Fibroblast of villous mesenchyme (primary cell): ENCODE results near the gene THAP8. TPM values are rescaled to one million over a fixed set of nuclear protein-coding genes. Genes with fewer than 3 reads are reported as not detected.

Experiments used
- DNase-seq: peaks from one replicate; pipeline ENCODE4 v3.0.0-alpha.2; 2010; ENCODE audit warnings: low read depth
- H3K4me3 ChIP-seq: 2 replicates; pipeline ENCODE4 v1.5.1; 2011; ENCODE audit warnings: low read depth, mild to moderate bottlenecking, low read length
- CTCF ChIP-seq: IDR thresholded peaks from 2 replicates; pipeline ENCODE4 v1.5.1; 2012; ENCODE audit warnings: low read depth, mild to moderate bottlenecking, low read length; ENCODE audit not compliant: insufficient read depth
- total RNA-seq: library from RNA; depleted of rRNA; stranded (reverse); fragments of >200 nt; gene quantifications from 2 replicates; pipeline ENCODE4 v1.2.3, GENCODE V29; 2012

THAP8 gene
- total RNA-seq, 1 donor, result 4.3 TPM

- DNase-seq, result no peak
Observed at GRCh38 chr19:35993923-35994598, 60.0 kb downstream of the THAP8 start.

GRCh38 chr19:35992907-35993765, 60.9 kb downstream of the THAP8 start:
- no peak for DNase-seq
- no peak for TF ChIP-seq CTCF

More at GRCh38 chr19:35993923-35994598, 60.0 kb downstream of the THAP8 start:
- peak; percentile 3 for TF ChIP-seq CTCF
- peak overlapping the region; percentile 61 for H3K4me3 ChIP-seq

GRCh38 chr19:35991731-35992450, 62.2 kb downstream of the THAP8 start:
- DNase-seq, result peak; percentile 29
- H3K4me3 ChIP-seq, result no peak overlapping the region
- no peak for TF ChIP-seq CTCF

More at GRCh38 chr19:35992907-35993765, 60.9 kb downstream of the THAP8 start:
- H3K4me3 ChIP-seq, result no peak overlapping the region

GRCh38 chr19:35990771-35991730, 63.0 kb downstream of the THAP8 start:
- no peak for TF ChIP-seq CTCF
- no peak for DNase-seq
- H3K4me3 ChIP-seq, result no peak overlapping the region

GRCh38 chr19:35990156-35990555, 63.9 kb downstream of the THAP8 start:
- no peak overlapping the region for H3K4me3 ChIP-seq
- no peak for DNase-seq
- TF ChIP-seq CTCF, result no peak

- DNase-seq, result no peak
- TF ChIP-seq CTCF, result no peak
Observed at GRCh38 chr19:35988824-35989223, 65.3 kb downstream of the THAP8 start.

More at GRCh38 chr19:35988824-35989223, 65.3 kb downstream of the THAP8 start:
- H3K4me3 ChIP-seq, result no peak overlapping the region
